CD4-positive, alpha-beta T cell treated with Interleukin-17A for 4 hours (primary cell): ENCODE data around the gene POLR1G.

Experiments used
- DNase-seq: peaks from one replicate; pipeline ENCODE4 v3.0.0-alpha.2; 2020; ENCODE audit warnings: mixed read lengths

The POLR1G gene

GRCh38 chr19:45406226-45407090 lies at the start of gene POLR1G:
Gene POLR1G (plus strand): TSS chr19:45406644. CDS start chr19:45406697, 53 bp downstream.
- DNase-seq, result peak; percentile 79

GRCh38 chr19:45356760-45357444 lies 49.5 kb upstream of the POLR1G start:
- no peak for DNase-seq

- no peak for DNase-seq
These were observed 49.0 kb upstream of the POLR1G start for GRCh38 chr19:45357445-45357783.

- DNase-seq, result no peak
These were observed 48.1 kb upstream of the POLR1G start for GRCh38 chr19:45358213-45358792.

- no peak for DNase-seq
These were observed 44.8 kb upstream of the POLR1G start for GRCh38 chr19:45361608-45362007.

- no peak for DNase-seq
These were observed 44.2 kb upstream of the POLR1G start for GRCh38 chr19:45362291-45362690.

- DNase-seq, result no peak
These were observed 42.5 kb upstream of the POLR1G start for GRCh38 chr19:45363861-45364459.

- DNase-seq, result no peak
These were observed 41.7 kb upstream of the POLR1G start for GRCh38 chr19:45364696-45365095.

- no peak for DNase-seq
These were observed 38.3 kb upstream of the POLR1G start for GRCh38 chr19:45368127-45368526.

GRCh38 chr19:45368737-45369340 lies 37.6 kb upstream of the POLR1G start:
- no peak for DNase-seq

GRCh38 chr19:45370410-45371204 lies 35.8 kb upstream of the POLR1G start, which contains the start of gene ERCC2:
Gene ERCC2 (minus strand): TSS chr19:45370573. CDS start chr19:45370540, 33 bp downstream.
- DNase-seq, result peak; percentile 99

- no peak for DNase-seq
These were observed 30.3 kb upstream of the POLR1G start for GRCh38 chr19:45376045-45376724.

- no peak for DNase-seq
These were observed 26.3 kb upstream of the POLR1G start for GRCh38 chr19:45380107-45380506.

GRCh38 chr19:45382426-45382825 lies 24.0 kb upstream of the POLR1G start:
- no peak for DNase-seq

- DNase-seq, result no peak
These were observed 20.8 kb upstream of the POLR1G start for GRCh38 chr19:45385392-45386221.

GRCh38 chr19:45391346-45391745 lies 15.1 kb upstream of the POLR1G start:
- DNase-seq, result no peak

- no peak for DNase-seq
These were observed 14.4 kb upstream of the POLR1G start for GRCh38 chr19:45391871-45392665.

GRCh38 chr19:45395821-45396617 lies 10.4 kb upstream of the POLR1G start:
- DNase-seq, result no peak

GRCh38 chr19:45400192-45400591 lies 6.3 kb upstream of the POLR1G start:
- no peak for DNase-seq
